ENCODE data around the gene TMEM81. TPM values are rescaled to one million over a fixed set of nuclear protein-coding genes. Genes with fewer than 3 reads are reported as not detected.

Gene TMEM81
- total and polyA plus RNA-seq, 12 donors: 1.6 to 3.8 (median 2.2) TPM

- intact Hi-C loops (cut with DNase I): no loop called here
- H3K36me3 ChIP-seq: peaks cover 0 to 98% (median 21%) of the 10 kb centered on the region in 9 donors
- no peaks in the 10 kb centered on the region for H3K9me3 ChIP-seq
- ATAC-seq (no peak), DNase-seq (no peak)
- no peak overlapping the region for H3K27ac ChIP-seq
- no peak overlapping the region for H3K4me3 ChIP-seq
- no peaks in the 10 kb centered on the region for H3K27me3 ChIP-seq
- no peaks in the 10 kb centered on the region for H3K4me1 ChIP-seq
- WGBS, 2 donors: 92 to 95% methylated on average over 4 of the region's 4 CpGs
- no peak for TF ChIP-seq CTCF (IDR thresholded peaks at IDR 0.05)
Observed at GRCh38 chr1:205108464-205108863, 24.2 kb upstream of the TMEM81 start.

GRCh38 chr1:205107327-205107726 is 23.1 kb upstream of the TMEM81 start:
- intact Hi-C loops (cut with DNase I): no loop called here
- DNase-seq (no peak), ATAC-seq (no peak)
- WGBS, 2 donors: 93 to 94% methylated on average over 4 of the region's 4 CpGs
- Histone ChIP-seq H3K27ac (no peak overlapping the region), H3K27me3 (no peaks in the 10 kb centered on the region), H3K9me3 (no peaks in the 10 kb centered on the region), H3K4me3 (no peak overlapping the region), H3K4me1 (no peaks in the 10 kb centered on the region), H3K36me3 (peaks cover 0 to 98% (median 30%) of the 10 kb centered on the region in 9 donors)
- no peak for TF ChIP-seq CTCF (IDR thresholded peaks at IDR 0.05)

- Histone ChIP-seq H3K27ac (no peak overlapping the region), H3K27me3 (no peaks in the 10 kb centered on the region), H3K36me3 (peaks cover 0 to 100% (median 71%) of the 10 kb centered on the region in 9 donors), H3K9me3 (no peaks in the 10 kb centered on the region), H3K4me1 (no peaks in the 10 kb centered on the region), H3K4me3 (no peak overlapping the region)
- 96 to 97% methylated on average over 3 of the region's 3 CpGs for WGBS, 2 donors
- ATAC-seq (no peak), DNase-seq (no peak)
- TF ChIP-seq CTCF (IDR thresholded peaks at IDR 0.05): no peak
- intact Hi-C loops (cut with DNase I): no loop called here
Observed at GRCh38 chr1:205102404-205102803, 18.1 kb upstream of the TMEM81 start.

GRCh38 chr1:205098242-205098641 is 14.0 kb upstream of the TMEM81 start:
- intact Hi-C loops (cut with DNase I): no loop called here
- DNase-seq: no peak
- no peak for TF ChIP-seq CTCF (IDR thresholded peaks at IDR 0.05)
- Histone ChIP-seq H3K36me3 (peaks cover 0 to 98% (median 88%) of the 10 kb centered on the region in 9 donors), H3K9me3 (no peaks in the 10 kb centered on the region), H3K27me3 (no peaks in the 10 kb centered on the region), H3K4me1 (no peaks in the 10 kb centered on the region), H3K4me3 (no peak overlapping the region), H3K27ac (no peak overlapping the region)
- no peak for ATAC-seq

- Histone ChIP-seq H3K4me1 (no peaks in the 10 kb centered on the region), H3K4me3 (no peak overlapping the region), H3K27ac (no peak overlapping the region), H3K36me3 (peaks cover 0 to 98% (median 90%) of the 10 kb centered on the region in 9 donors), H3K27me3 (no peaks in the 10 kb centered on the region), H3K9me3 (no peaks in the 10 kb centered on the region)
- DNase-seq (no peak), ATAC-seq (no peak)
- no peak for TF ChIP-seq CTCF (IDR thresholded peaks at IDR 0.05)
- intact Hi-C loops (cut with DNase I): no loop called here
Observed at GRCh38 chr1:205095422-205095821, 11.2 kb upstream of the TMEM81 start.

Data from heart right ventricle (tissue), 16 donors.